ENCODE measurements around the gene AKR1C3. TPM values are rescaled to one million over a fixed set of nuclear protein-coding genes. Genes with fewer than 3 reads are reported as not detected.
"Not testable (repeated sequence)": the region's sequence is repeated elsewhere in the genome, so short reads cannot be mapped to it uniquely, and the experiment has no call there.

The AKR1C3 gene
- total RNA-seq, 1 donor from 2014 or later, result 0.49 TPM

GRCh38 chr10:5103481-5103880 is 9.3 kb downstream of the AKR1C3 start:
- Mint-ChIP-seq H3K4me1 (ENCODE audit: low read depth, unreplicated experiment) (no peaks in the 10 kb centered on the region), H3K4me3 (ENCODE audit: unreplicated experiment) (no peak overlapping the region), H3K36me3 (ENCODE audit: unreplicated experiment) (no peaks in the 10 kb centered on the region), H3K27me3 (ENCODE audit: unreplicated experiment) (peaks cover 1% of the 10 kb centered on the region), H3K9me3 (ENCODE audit: unreplicated experiment) (no peaks in the 10 kb centered on the region), H3K27ac (ENCODE audit: unreplicated experiment) (no peak overlapping the region)
- no peak for TF ChIP-seq CTCF (IDR thresholded peaks at IDR 0.05; ENCODE audit: partially characterized antibody, unreplicated experiment)
- no peak for DNase-seq

GRCh38 chr10:5105626-5106025 is 11.4 kb downstream of the AKR1C3 start:
- no peaks in the 10 kb centered on the region for H3K4me1 Mint-ChIP-seq (ENCODE audit: low read depth, unreplicated experiment)
- TF ChIP-seq CTCF (IDR thresholded peaks at IDR 0.05; ENCODE audit: partially characterized antibody, unreplicated experiment), result no peak
- H3K36me3 Mint-ChIP-seq (ENCODE audit: unreplicated experiment), result no peaks in the 10 kb centered on the region
- no peaks in the 10 kb centered on the region for H3K9me3 Mint-ChIP-seq (ENCODE audit: unreplicated experiment)
- no peak overlapping the region for H3K4me3 Mint-ChIP-seq (ENCODE audit: unreplicated experiment)
- H3K27me3 Mint-ChIP-seq (ENCODE audit: unreplicated experiment), result peaks cover 3% of the 10 kb centered on the region
- H3K27ac Mint-ChIP-seq (ENCODE audit: unreplicated experiment), result no peak overlapping the region
- no peak for DNase-seq

GRCh38 chr10:5106553-5106952 is 12.3 kb downstream of the AKR1C3 start:
- no peaks in the 10 kb centered on the region for H3K9me3 Mint-ChIP-seq (ENCODE audit: unreplicated experiment)

GRCh38 chr10:5107860-5108526 is 13.8 kb downstream of the AKR1C3 start:
- Mint-ChIP-seq H3K27me3 (ENCODE audit: unreplicated experiment) (peaks cover 3% of the 10 kb centered on the region), H3K36me3 (ENCODE audit: unreplicated experiment) (no peaks in the 10 kb centered on the region), H3K4me1 (ENCODE audit: low read depth, unreplicated experiment) (no peaks in the 10 kb centered on the region), H3K4me3 (ENCODE audit: unreplicated experiment) (no peak overlapping the region), H3K9me3 (ENCODE audit: unreplicated experiment) (no peaks in the 10 kb centered on the region), H3K27ac (ENCODE audit: unreplicated experiment) (no peak overlapping the region)
- no peak for TF ChIP-seq CTCF (IDR thresholded peaks at IDR 0.05; ENCODE audit: partially characterized antibody, unreplicated experiment)
- DNase-seq, result no peak

More at GRCh38 chr10:5106553-5106952, 12.3 kb downstream of the AKR1C3 start:
- no peak overlapping the region for H3K4me3 Mint-ChIP-seq (ENCODE audit: unreplicated experiment)
- no peaks in the 10 kb centered on the region for H3K36me3 Mint-ChIP-seq (ENCODE audit: unreplicated experiment)
- H3K27ac Mint-ChIP-seq (ENCODE audit: unreplicated experiment), result no peak overlapping the region
- TF ChIP-seq CTCF (IDR thresholded peaks at IDR 0.05; ENCODE audit: partially characterized antibody, unreplicated experiment), result no peak
- H3K27me3 Mint-ChIP-seq (ENCODE audit: unreplicated experiment), result peaks cover 3% of the 10 kb centered on the region
- no peaks in the 10 kb centered on the region for H3K4me1 Mint-ChIP-seq (ENCODE audit: low read depth, unreplicated experiment)
- DNase-seq, result no peak

GRCh38 chr10:5108658-5109416 is 14.6 kb downstream of the AKR1C3 start:
- Mint-ChIP-seq H3K4me1 (ENCODE audit: low read depth, unreplicated experiment) (no peaks in the 10 kb centered on the region), H3K9me3 (ENCODE audit: unreplicated experiment) (no peaks in the 10 kb centered on the region), H3K36me3 (ENCODE audit: unreplicated experiment) (no peaks in the 10 kb centered on the region), H3K4me3 (ENCODE audit: unreplicated experiment) (no peak overlapping the region), H3K27ac (ENCODE audit: unreplicated experiment) (no peak overlapping the region), H3K27me3 (ENCODE audit: unreplicated experiment) (peaks cover 3% of the 10 kb centered on the region)
- DNase-seq, result no peak
- TF ChIP-seq CTCF (IDR thresholded peaks at IDR 0.05; ENCODE audit: partially characterized antibody, unreplicated experiment), result no peak

GRCh38 chr10:5109861-5110260 is 15.6 kb downstream of the AKR1C3 start:
- not testable (repeated sequence) for H3K27ac Mint-ChIP-seq (ENCODE audit: unreplicated experiment); H3K27me3 Mint-ChIP-seq (ENCODE audit: unreplicated experiment); H3K4me1 Mint-ChIP-seq (ENCODE audit: low read depth, unreplicated experiment); H3K4me3 Mint-ChIP-seq (ENCODE audit: unreplicated experiment); DNase-seq; H3K36me3 Mint-ChIP-seq (ENCODE audit: unreplicated experiment); H3K9me3 Mint-ChIP-seq (ENCODE audit: unreplicated experiment)

Measured in glutamatergic neuron (in vitro differentiated cells).